HUES64 (cell line): ENCODE data around the gene ZBED4.

Experiments used
- H3K27ac ChIP-seq: 2 replicates; pipeline ENCODE4 v1.7.0; 2013; ENCODE audit warnings: low read depth, low read length, inconsistent platforms
- H3K27me3 ChIP-seq: 2 replicates; pipeline ENCODE4 v1.6.1; 2013; ENCODE audit warnings: mild to moderate bottlenecking, low read length; ENCODE audit not compliant: insufficient read depth
- H3K36me3 ChIP-seq: 2 replicates; pipeline ENCODE4 v1.6.1; 2013; ENCODE audit warnings: mild to moderate bottlenecking, low read length; ENCODE audit not compliant: insufficient read depth
- H3K4me1 ChIP-seq: 2 replicates; pipeline ENCODE4 v1.6.1; 2013; ENCODE audit warnings: mild to moderate bottlenecking, low read length, moderate library complexity; ENCODE audit not compliant: insufficient read depth
- H3K4me3 ChIP-seq: 2 replicates; pipeline ENCODE4 v1.5.1; 2013; ENCODE audit warnings: mild to moderate bottlenecking, low read length, moderate library complexity
- H3K9ac ChIP-seq: 2 replicates; pipeline ENCODE4 v1.6.1; 2013; ENCODE audit warnings: mild to moderate bottlenecking, low read depth, low read length
- H3K9me3 ChIP-seq: 2 replicates; pipeline ENCODE4 v1.6.1; 2013; ENCODE audit warnings: low read depth, low read length; ENCODE audit not compliant: insufficient read depth
- WGBS: fragments of 150-250, 120-280 bp; methylation state at CpG from one replicate; pipeline ENCODE4 v1.1.7; 2013; ENCODE audit warnings: missing lambda C conversion rate; 5-methylcytosine and 5-hydroxymethylcytosine counted together

ZBED4 gene

DNA sequence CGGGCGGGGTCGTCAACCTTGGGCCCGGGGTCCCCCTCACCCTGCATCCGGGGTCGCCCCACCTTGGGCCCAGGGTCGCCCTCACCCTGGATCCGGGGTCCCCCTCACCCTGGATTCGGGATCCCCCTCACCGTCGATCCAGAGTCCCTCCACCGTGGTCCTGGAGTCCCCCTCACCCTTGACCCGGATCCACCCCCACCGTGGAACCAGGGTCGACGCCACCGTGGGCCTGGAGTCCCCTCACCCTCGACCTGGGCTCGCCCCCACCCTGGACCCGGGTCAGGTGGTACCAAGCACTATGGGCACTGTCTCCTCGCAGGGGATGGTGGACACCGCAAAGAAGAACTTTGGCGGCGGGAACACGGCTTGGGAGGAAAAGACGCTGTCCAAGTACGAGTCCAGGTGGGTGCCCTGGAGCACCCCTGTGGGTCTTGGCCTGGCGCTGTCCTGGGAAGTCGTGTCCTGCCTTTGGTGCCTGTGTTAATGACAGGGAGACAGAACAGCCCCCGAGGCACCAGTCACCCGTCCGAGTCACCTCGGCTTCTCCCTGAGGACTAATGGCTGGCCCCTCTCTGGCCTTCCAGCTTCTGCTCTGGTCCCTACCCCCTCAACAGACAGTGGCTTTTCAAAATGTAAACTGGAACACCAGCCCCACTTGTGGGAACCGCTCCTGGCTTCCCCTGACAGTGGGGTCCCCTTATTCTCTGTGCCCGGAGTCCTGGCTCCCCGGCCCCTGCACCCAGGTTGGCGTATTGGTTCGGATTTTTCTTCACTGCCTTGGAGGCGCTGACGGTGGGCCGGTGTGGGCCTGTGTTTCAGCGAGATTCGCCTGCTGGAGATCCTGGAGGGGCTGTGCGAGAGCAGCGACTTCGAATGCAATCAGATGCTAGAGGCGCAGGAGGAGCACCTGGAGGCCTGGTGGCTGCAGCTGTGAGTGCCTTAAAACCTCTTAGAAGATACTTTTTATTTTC is 65.6 kb downstream of the ZBED4 start:
- no peaks in the 10 kb centered on the region for H3K4me1 ChIP-seq
- H3K4me3 ChIP-seq = peak overlapping the region; percentile 89
- 40% methylated on average over 47 of the region's 47 CpGs for WGBS
- no peaks in the 10 kb centered on the region for H3K27me3 ChIP-seq
- H3K9me3 ChIP-seq = no peaks in the 10 kb centered on the region
- H3K27ac ChIP-seq = no peak overlapping the region
- peaks cover 13% of the 10 kb centered on the region; the same call in 1 of the 2 replicates for H3K36me3 ChIP-seq
- peak overlapping the region; percentile 71 for H3K9ac ChIP-seq

DNA sequence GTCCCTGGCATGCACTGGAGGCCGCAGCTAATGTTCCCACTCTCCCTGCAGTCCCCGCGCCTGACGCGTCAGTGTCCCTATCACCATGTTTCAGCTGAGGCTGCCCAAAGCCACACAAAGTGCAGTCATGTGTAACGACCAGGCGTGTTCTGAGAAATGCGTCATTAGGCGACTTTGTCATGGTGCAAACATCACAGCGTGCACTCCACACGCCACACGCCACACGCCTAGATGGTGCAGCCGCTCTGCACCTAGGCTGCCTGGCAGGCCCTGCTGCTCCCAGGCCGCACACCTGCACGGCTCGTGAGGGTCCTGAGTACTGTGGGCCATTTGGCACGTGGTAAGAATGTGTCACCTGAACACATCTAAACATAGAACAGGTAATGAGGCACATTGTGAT is 67.2 kb downstream of the ZBED4 start:
- no peaks in the 10 kb centered on the region for H3K4me1 ChIP-seq
- WGBS = 91% methylated on average over 18 of the region's 18 CpGs
- no peak overlapping the region for H3K27ac ChIP-seq
- no peak overlapping the region for H3K9ac ChIP-seq
- H3K36me3 ChIP-seq = peaks cover 20% of the 10 kb centered on the region; the same call in 1 of the 2 replicates
- no peak overlapping the region for H3K4me3 ChIP-seq
- H3K27me3 ChIP-seq = no peaks in the 10 kb centered on the region
- no peaks in the 10 kb centered on the region for H3K9me3 ChIP-seq

DNA sequence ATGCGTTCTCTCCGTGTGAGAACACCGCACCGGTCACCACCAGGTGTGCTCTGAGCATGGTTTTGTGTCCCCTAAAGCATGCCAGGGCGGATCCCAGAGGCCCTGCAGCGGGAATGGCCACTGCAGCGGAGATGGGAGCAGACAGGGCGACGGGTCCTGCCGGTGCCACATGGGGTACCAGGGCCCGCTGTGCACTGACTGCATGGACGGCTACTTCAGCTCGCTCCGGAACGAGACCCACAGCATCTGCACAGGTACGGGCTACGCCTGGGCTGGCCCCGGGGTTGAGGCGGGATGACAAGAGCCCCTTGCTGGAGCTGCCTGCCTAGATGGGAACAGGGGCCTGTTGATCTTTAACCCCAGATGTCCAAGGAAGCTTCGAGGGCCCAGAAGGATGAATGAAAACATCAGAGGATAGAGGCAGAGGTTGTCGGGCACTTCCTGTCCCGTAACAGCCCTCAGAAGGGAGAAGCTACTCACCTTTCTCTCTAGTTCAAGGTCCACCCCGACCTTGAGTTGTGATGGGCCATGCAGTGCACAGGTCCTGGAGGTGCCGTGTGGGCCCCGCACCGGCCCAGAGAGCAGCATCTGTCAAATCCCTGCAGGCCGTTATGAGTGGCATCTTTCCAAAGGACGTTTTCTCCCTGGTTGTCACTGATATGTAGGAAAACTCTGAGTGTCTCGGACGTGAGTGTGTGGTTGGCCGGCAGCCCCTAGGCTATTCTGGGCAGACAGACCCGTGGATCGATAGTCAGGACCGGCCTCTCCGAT is 68.0 kb downstream of the ZBED4 start:
- H3K36me3 ChIP-seq = peaks cover 20% of the 10 kb centered on the region; the same call in 1 of the 2 replicates
- H3K9ac ChIP-seq = no peak overlapping the region
- H3K9me3 ChIP-seq = no peaks in the 10 kb centered on the region
- H3K4me3 ChIP-seq = no peak overlapping the region
- WGBS = 92% methylated on average over 35 of the region's 35 CpGs
- no peak overlapping the region for H3K27ac ChIP-seq
- no peaks in the 10 kb centered on the region for H3K4me1 ChIP-seq
- no peaks in the 10 kb centered on the region for H3K27me3 ChIP-seq

DNA sequence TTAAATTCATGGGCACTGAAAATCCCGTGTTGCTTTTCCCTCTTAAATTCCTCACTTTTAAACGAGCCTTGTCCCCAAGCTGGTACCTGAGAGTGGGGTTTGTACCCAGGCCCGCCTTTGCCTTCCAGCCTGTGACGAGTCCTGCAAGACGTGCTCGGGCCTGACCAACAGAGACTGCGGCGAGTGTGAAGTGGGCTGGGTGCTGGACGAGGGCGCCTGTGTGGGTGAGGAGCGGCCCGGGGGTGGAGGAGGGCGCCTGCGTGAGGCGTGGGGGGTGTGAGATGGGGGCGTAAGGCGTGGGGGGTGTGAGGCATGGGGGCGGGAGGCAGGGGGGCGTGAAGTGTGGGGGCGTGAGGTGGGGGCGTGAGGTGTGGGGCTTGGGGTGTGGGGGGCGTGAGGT is 68.8 kb downstream of the ZBED4 start:
- H3K9ac ChIP-seq = no peak overlapping the region
- H3K36me3 ChIP-seq = peaks cover 20% of the 10 kb centered on the region; the same call in 1 of the 2 replicates
- H3K4me3 ChIP-seq = no peak overlapping the region
- H3K9me3 ChIP-seq = no peaks in the 10 kb centered on the region
- no peak overlapping the region for H3K27ac ChIP-seq
- H3K27me3 ChIP-seq = no peaks in the 10 kb centered on the region
- 95% methylated on average over 10 of the region's 22 CpGs for WGBS
- no peaks in the 10 kb centered on the region for H3K4me1 ChIP-seq

DNA sequence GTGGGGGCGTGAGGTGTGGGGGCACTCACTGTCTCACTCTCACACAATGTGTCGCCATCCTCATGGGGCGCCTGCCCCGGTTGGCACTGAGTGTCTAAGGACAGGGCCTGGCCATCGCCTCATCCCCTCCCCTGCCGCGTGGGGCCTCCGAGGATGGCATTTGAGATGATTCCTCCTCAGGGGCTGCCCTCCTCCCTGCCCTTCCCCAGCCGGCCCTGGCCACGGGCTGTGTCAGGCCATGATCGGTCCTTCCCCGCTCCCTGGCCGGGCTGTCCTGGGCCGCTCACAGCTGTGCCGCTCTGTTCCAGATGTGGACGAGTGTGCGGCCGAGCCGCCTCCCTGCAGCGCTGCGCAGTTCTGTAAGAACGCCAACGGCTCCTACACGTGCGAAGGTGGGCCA is 69.3 kb downstream of the ZBED4 start:
- H3K27me3 ChIP-seq = no peaks in the 10 kb centered on the region
- no peaks in the 10 kb centered on the region for H3K4me1 ChIP-seq
- no peaks in the 10 kb centered on the region for H3K9me3 ChIP-seq
- no peak overlapping the region for H3K27ac ChIP-seq
- H3K4me3 ChIP-seq = no peak overlapping the region
- H3K9ac ChIP-seq = no peak overlapping the region
- peaks cover 20% of the 10 kb centered on the region; the same call in 1 of the 2 replicates for H3K36me3 ChIP-seq
- WGBS = 93% methylated on average over 24 of the region's 25 CpGs

DNA sequence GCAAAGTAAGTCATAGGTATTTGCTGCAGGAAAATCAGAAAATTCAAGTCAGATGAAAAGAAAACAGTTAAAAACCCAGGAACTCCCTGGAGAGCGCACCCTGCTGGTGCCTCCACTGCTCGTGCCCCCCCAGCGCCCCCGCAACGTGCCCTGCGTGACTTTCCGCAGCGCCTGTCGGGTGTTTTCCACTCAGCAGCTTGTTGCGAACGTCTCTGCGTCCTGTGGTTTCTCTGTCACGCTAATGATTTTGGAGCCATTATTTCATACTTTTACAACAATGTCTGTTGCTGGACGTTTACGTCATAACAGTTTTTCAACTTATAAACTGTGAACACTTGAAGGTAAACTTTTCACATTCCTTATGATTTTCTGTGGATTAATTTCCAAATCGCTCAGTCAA is 69.8 kb downstream of the ZBED4 start:
- H3K9me3 ChIP-seq = no peaks in the 10 kb centered on the region
- H3K36me3 ChIP-seq = peaks cover 20% of the 10 kb centered on the region; the same call in 1 of the 2 replicates
- H3K9ac ChIP-seq = no peak overlapping the region
- H3K4me3 ChIP-seq = no peak overlapping the region
- H3K27me3 ChIP-seq = no peaks in the 10 kb centered on the region
- no peak overlapping the region for H3K27ac ChIP-seq
- no peaks in the 10 kb centered on the region for H3K4me1 ChIP-seq
- WGBS = 82% methylated on average over 16 of the region's 16 CpGs

DNA sequence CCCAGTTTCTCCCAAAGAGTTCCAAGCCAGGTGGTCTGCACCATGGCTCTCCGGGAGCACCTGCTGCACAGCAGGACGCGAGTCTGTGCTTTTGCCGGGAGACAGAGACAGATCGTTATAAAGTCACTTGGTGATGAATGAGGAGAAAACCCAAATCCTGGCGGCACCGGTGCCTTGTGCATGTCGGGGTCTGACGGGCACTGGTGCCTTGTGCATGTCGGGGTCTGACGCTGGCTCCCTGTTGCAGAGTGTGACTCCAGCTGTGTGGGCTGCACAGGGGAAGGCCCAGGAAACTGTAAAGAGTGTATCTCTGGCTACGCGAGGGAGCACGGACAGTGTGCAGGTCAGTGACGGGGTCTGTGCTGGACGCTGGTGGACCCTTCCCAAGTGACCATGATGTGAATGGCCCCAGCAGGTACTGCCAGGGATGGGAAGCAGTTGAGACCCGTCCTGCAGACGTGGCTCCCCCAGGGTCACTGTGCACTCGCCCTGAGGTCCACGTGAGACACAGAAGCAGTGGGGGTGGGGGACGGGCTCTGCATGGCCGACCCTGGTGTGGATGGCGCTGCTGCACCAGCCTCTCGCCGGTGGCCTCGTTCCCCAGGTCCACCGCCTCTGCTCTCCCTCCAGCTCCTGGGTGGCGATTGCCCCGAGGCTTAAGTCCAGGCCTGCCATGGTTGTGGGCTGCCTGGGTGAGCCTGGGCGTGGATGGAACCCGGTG is 70.6 kb downstream of the ZBED4 start:
- no peaks in the 10 kb centered on the region for H3K9me3 ChIP-seq
- no peaks in the 10 kb centered on the region for H3K4me1 ChIP-seq
- H3K27me3 ChIP-seq = peaks cover 5% of the 10 kb centered on the region
- H3K9ac ChIP-seq = no peak overlapping the region
- no peak overlapping the region for H3K27ac ChIP-seq
- H3K4me3 ChIP-seq = no peak overlapping the region
- 93% methylated on average over 31 of the region's 31 CpGs for WGBS
- peaks cover 20% of the 10 kb centered on the region; the same call in 1 of the 2 replicates for H3K36me3 ChIP-seq

DNA sequence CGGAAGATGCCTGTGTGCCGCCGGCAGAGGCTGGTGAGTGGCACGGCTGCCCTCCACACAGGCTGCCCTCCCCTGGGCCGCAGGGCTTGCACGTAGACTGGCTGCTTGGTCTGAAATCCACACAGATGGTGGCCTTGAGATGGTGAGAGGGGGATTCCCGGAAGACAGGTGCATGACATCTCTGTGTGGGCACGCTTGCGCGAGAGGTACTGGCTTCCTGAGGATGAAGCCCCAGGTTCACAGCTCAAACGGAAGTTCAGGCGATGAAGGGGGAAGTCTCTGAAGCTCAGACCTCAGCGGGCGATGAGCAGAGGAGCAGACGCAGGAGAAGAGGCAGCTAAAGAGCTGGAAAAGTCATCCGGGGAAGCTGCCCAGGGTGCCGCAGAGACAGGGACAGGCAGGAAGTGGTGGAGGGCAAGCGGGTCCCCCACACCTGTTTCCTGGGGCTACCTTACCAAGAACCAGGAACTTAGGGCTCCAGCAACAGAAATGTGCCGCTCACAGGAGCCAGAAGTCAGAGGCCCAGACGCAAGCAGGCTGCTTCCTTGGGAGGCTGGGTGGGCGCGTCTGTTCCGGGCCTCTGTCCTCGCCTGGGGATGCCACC is 72.0 kb downstream of the ZBED4 start:
- Histone ChIP-seq H3K4me1 (no peaks in the 10 kb centered on the region), H3K4me3 (no peak overlapping the region), H3K9me3 (no peaks in the 10 kb centered on the region), H3K27ac (no peak overlapping the region), H3K36me3 (peaks cover 13% of the 10 kb centered on the region; the same call in 1 of the 2 replicates), H3K27me3 (peaks cover 16% of the 10 kb centered on the region), H3K9ac (no peak overlapping the region)
- WGBS = 94% methylated on average over 24 of the region's 24 CpGs

DNA sequence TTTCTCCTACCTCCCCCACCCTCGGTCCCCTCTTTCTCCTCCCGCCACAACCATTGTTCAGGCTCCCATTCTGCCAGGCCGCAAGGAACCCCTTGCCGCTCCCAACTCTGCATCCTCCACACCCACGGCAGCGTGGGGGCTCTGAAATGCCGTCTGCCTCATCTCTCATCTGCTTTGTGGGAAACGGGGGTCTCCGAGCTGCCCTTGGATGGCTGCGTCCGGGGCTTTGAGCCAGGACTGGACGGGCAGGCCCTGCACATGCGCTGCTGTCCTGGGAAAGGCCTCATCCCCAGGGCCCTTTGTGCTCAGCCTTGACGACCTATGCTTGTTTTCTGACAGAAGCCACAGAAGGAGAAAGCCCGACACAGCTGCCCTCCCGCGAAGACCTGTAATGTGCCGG is 73.3 kb downstream of the ZBED4 start:
- WGBS = 86% methylated on average over 18 of the region's 18 CpGs
- no peak overlapping the region for H3K9ac ChIP-seq
- H3K4me1 ChIP-seq = no peaks in the 10 kb centered on the region
- no peak overlapping the region for H3K4me3 ChIP-seq
- H3K27me3 ChIP-seq = peaks cover 22% of the 10 kb centered on the region
- H3K27ac ChIP-seq = no peak overlapping the region
- H3K36me3 ChIP-seq = peaks cover 7% of the 10 kb centered on the region; the same call in 1 of the 2 replicates
- no peaks in the 10 kb centered on the region for H3K9me3 ChIP-seq

DNA sequence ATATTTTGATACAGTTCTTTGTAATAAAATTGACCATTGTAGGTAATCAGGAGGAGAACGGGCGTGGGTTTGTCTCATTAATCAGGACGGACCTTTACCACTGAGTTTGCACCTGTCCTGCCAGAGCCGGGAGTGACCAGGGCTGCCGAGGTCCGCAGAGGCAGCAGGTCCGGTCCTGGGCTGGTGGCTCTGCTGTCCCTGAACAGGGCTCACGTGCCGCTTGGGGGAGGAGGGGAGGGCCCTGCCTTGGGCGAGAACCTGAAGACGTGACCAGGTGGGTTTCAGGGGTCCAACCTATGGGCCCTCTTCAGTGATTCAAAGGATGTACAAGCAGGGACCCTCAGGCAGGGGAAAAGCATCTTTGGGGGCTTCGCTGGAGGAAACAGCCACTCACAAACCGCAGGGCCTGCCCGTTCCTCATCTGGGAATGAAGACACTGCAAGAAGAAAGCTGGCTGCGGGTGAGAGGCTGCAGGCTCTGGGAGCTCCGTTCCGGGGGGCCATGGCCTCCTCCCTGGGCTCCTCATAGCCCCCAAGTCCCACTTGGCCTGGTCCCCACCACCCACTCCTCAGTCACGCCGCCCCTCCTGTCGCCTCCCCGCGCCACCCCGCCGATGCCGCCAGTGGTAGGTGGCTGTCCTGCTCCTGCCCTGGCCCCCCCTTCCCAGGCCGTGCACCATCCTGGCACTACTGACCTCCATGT is 74.0 kb downstream of the ZBED4 start:
- Histone ChIP-seq H3K9ac (no peak overlapping the region), H3K27me3 (peaks cover 22% of the 10 kb centered on the region), H3K9me3 (no peaks in the 10 kb centered on the region), H3K4me1 (no peaks in the 10 kb centered on the region), H3K27ac (no peak overlapping the region), H3K4me3 (no peak overlapping the region), H3K36me3 (peaks cover 7% of the 10 kb centered on the region; the same call in 1 of the 2 replicates)
- WGBS = 90% methylated on average over 26 of the region's 26 CpGs
